ENCODE results near the gene PPARA. TPM values are rescaled to one million over a fixed set of nuclear protein-coding genes. Genes with fewer than 3 reads are reported as not detected.

Gene PPARA
- total and polyA plus RNA-seq, 5 experiments from 2014 or later: 3.5 to 22.6 (median 3.7) TPM

DNA sequence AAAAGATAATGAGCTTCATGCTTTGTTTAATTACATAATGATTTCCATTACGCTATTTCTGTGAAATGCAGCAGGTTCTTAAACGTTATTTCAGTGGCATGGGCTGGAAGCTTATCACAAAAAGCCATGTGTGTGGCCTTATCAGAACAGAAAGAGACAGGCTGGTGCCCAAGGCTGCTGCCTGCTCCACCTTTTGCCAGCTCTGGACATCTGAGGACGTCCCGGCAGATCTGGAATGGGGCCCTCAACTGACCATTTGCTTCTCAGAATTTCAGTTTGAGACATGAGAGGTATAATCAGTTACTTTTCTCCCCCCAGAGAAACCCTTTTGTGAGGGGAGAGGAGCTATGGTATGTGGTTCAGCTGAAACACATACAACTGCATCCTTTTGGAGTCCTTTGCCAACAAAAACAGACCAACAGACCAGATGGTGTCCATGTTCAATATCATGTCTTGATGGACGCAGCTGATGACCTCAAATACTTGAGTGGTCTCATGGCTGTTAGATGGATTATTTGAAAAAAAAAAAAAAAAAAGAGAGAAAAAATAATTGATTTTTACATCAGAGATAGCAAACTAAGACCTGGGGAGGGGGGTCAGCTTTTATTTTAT, 91.2 kb downstream of the PPARA start:
- ATAC-seq (no peak), DNase-seq (no peak)
- Mint-ChIP-seq H3K4me1 (peaks cover 9 to 29% (median 24%) of the 10 kb centered on the region in 4 donors), H3K4me3 (peak overlapping the region in 1 of 10 donors; percentile 24), H3K9me3 (peaks cover 0 to 2% (median 0%) of the 10 kb centered on the region in 9 donors), H3K27me3 (no peaks in the 10 kb centered on the region), H3K36me3 (peaks cover 0 to 25% (median 16%) of the 10 kb centered on the region in 3 donors), H3K27ac (peak overlapping the region in 2 of 10 donors; percentile 22 to 49)
- POLR2A ChIA-PET: interaction anchor here (1.0 kb wide), 1 partner anchor 9 kb away, joined by 4 read pairs; the partner anchor contains the start of gene CDPF1

GRCh38 chr22:46242076-46242475, 91.8 kb downstream of the PPARA start:
- no peak for ATAC-seq
- Mint-ChIP-seq H3K9me3 (peaks cover 0 to 2% (median 0%) of the 10 kb centered on the region in 9 donors), H3K27ac (no peak overlapping the region), H3K4me3 (no peak overlapping the region), H3K4me1 (peaks cover 9 to 34% (median 27%) of the 10 kb centered on the region in 4 donors), H3K36me3 (peaks cover 0 to 24% (median 11%) of the 10 kb centered on the region in 3 donors), H3K27me3 (no peaks in the 10 kb centered on the region)
- DNase-seq: no peak
- POLR2A ChIA-PET: interaction anchor here (1.0 kb wide), 1 partner anchor 8 kb away, joined by 4 read pairs; the partner anchor contains the start of gene CDPF1

GRCh38 chr22:46244771-46245170, 94.4 kb downstream of the PPARA start:
- Mint-ChIP-seq H3K4me1 (peaks cover 6 to 39% (median 27%) of the 10 kb centered on the region in 4 donors), H3K36me3 (peaks cover 0 to 19% (median 4%) of the 10 kb centered on the region in 3 donors), H3K4me3 (no peak overlapping the region), H3K9me3 (no peaks in the 10 kb centered on the region), H3K27me3 (no peaks in the 10 kb centered on the region), H3K27ac (no peak overlapping the region)
- ATAC-seq (no peak), DNase-seq (no peak)
- POLR2A ChIA-PET: no interaction called here

DNA sequence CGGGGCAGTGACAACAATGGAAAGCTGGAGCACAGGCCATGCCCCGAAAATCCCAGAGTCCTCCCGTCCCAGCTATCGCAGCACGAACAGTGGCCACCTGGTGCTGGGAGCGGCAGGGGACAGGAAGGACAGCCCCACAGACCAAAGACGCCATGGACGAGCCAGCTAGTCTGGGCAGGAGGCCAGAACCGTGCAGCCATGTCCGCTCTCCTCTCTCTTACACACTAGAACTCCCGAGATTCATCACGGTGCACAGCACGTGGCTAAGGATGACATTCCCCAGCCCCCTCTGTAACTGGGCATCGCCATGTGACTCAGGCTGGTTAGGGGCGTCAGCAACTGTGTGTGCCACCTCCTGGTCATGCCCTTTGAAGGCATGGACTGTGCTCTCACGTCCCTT, 95.2 kb downstream of the PPARA start:
- DNase-seq (no peak), ATAC-seq (no peak)
- Mint-ChIP-seq H3K36me3 (peaks cover 0 to 19% (median 4%) of the 10 kb centered on the region in 3 donors), H3K9me3 (no peaks in the 10 kb centered on the region), H3K27me3 (no peaks in the 10 kb centered on the region), H3K4me1 (peaks cover 4 to 32% (median 20%) of the 10 kb centered on the region in 4 donors), H3K4me3 (no peak overlapping the region), H3K27ac (no peak overlapping the region)
- POLR2A ChIA-PET: no interaction called here

DNA sequence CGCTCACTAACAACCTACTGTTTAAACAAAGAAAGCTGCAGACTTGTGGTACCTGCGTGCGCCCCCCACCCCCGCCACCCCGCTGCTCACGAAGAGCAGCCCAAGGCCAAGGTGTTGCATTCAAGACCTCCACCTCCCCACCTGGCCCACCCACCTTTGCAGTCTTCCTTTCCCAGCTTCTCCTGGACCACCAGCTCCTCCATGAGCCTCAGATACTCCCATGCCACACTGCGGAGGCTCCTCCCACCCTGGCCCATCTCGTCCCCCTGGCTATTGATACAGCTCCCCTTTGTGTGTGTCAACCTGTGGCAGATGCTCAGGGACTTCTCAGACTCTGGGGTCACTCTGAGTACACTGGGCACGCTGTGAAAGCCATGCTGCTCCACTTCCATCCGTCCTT, 95.9 kb downstream of the PPARA start:
- H3K27ac Mint-ChIP-seq: peak overlapping the region in 2 of 10 donors; percentile 28 to 77
- DNase-seq (no peak), ATAC-seq (no peak)
- H3K36me3 Mint-ChIP-seq: peaks cover 0 to 19% (median 4%) of the 10 kb centered on the region in 3 donors
- POLR2A ChIA-PET: interaction anchor here (0.5 to 1.6 kb wide), 2 partner anchors 7 to 95 kb away, joined by 4 to 6 read pairs; no protein-coding TSS in a partner anchor
- H3K9me3 Mint-ChIP-seq: no peaks in the 10 kb centered on the region
- peaks cover 2 to 34% (median 22%) of the 10 kb centered on the region in 4 donors for H3K4me1 Mint-ChIP-seq
- H3K4me3 Mint-ChIP-seq: no peak overlapping the region
- no peaks in the 10 kb centered on the region for H3K27me3 Mint-ChIP-seq

DNA sequence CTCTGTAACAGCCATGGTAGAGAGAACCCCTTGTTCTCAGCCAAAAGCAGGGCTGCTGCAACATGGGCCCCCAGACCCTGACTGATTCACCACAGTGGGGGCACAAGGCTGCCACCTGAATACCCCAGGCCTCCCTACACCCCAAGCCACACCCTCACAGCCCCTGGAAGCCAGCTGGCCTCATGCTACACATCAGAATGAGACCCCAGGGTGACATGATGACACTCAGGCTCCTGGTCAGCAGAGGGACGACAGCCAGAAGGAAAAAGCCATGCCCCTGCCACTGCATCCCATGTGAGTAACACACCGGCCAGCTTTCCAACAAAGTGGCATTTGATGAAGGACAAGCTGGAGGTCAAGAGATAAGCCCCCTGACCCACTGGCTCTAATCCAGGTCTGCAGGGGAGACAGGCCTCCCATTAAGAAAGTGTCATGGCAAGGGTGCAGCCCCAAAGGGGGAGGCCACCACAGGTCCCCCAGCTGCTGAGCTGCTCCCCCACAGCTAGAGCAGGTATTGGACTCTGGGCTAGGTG, 97.2 kb downstream of the PPARA start:
- H3K27ac Mint-ChIP-seq: no peak overlapping the region
- H3K4me1 Mint-ChIP-seq: peaks cover 6 to 41% (median 30%) of the 10 kb centered on the region in 4 donors
- H3K9me3 Mint-ChIP-seq: no peaks in the 10 kb centered on the region
- POLR2A ChIA-PET: interaction anchor here (1.6 kb wide), 1 partner anchor 9 kb away, joined by 4 read pairs; no protein-coding TSS in a partner anchor
- peaks cover 0 to 19% (median 4%) of the 10 kb centered on the region in 3 donors for H3K36me3 Mint-ChIP-seq
- peak overlapping the region in 2 of 10 donors; percentile 36 to 79 for H3K4me3 Mint-ChIP-seq
- no peak for ATAC-seq
- H3K27me3 Mint-ChIP-seq: no peaks in the 10 kb centered on the region
- DNase-seq: no peak

DNA sequence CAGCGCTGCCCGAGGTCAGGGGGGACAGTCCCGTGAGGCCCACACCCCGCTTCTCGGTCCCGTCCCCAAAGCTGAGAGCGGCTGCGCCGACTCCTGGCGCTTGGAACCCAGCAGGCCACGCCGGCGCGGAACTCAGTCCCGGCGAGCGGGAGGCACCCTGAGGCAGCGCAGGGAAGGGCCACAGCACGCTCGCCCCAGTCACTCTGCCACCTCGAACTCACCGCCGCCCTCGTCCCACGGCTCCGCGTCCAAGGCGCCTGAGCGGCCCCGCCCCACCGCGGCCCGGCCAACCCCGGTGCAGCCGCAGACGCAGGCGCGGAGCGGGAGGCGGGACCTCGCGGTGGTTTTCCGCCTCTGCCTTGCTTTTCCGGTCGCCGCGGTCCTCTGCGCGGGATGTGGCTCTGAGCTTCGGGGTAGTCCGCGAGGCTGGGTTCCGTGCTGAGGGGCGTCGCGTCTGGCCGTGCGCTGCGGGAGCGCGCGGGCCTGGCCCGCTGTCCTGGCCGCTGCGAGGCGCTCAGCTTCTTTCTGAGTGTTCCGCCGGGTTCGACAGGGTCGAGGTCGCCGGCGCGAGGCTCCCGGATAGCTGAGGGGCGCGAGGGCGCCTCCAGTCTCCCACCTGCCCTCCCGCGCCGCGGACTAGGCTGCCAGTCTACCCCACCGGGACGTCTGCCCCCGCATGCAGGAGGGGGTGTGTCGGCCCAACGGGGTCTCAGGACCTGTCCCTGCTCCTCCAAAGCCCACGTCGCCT, 99.9 kb downstream of the PPARA start, which contains the start of gene CDPF1:
TSS of gene CDPF1 (minus strand) at position 259 of the 748 bp plus-strand sequence. CDS start 2,009 bp downstream, outside the sequence.
- POLR2A ChIA-PET: interaction anchor here (0.7 to 2.1 kb wide), 11 partner anchors 9 to 1023 kb away, joined by 3 to 11 read pairs (median 3); partner anchors contain the start of genes GTSE1, PPARA and TTC38
- ATAC-seq: peak; percentile 92 to 95

DNA sequence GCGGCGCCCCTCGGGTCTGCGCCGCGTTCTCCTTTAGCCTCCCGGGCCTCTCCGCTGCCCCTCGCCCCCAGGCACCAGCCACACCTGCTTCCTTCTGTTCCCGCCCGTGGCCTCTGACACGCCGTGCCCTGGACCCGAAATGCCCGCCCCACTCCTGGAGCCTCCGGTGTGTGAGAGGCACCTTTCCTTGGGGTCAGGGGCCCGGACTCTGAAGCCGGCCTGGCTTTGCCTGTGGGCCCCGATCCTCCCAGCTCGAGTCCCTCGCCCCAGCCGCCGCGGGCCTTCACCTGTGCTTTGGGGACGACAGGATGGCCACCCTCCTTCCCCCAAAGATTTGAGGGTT, 100.4 kb downstream of the PPARA start:
- ATAC-seq: no peak
- Mint-ChIP-seq H3K4me1 (peaks cover 6 to 41% (median 30%) of the 10 kb centered on the region in 4 donors), H3K27me3 (no peaks in the 10 kb centered on the region), H3K4me3 (peak overlapping the region; percentile 76 to 91 (median 84)), H3K27ac (peak overlapping the region; percentile 51 to 86 (median 80)), H3K36me3 (peaks cover 0 to 4% (median 0%) of the 10 kb centered on the region in 3 donors), H3K9me3 (no peaks in the 10 kb centered on the region)
- DNase-seq: peak in 1 of 10 donors; percentile 9
- POLR2A ChIA-PET: interaction anchor here (1.0 to 2.1 kb wide), 10 partner anchors 9 to 215 kb away, joined by 3 to 11 read pairs (median 4); partner anchors contain the start of genes GTSE1, PPARA and TTC38

More for the DNA sequence above, 99.9 kb downstream of the PPARA start, which contains the start of gene CDPF1:
- H3K27me3 Mint-ChIP-seq: no peaks in the 10 kb centered on the region
- peak within 1 kb of the TSS; percentile 51 to 87 (median 81) for H3K27ac Mint-ChIP-seq
- peaks cover 6 to 43% (median 32%) of the 10 kb centered on the region in 4 donors for H3K4me1 Mint-ChIP-seq
- peak within 1 kb of the TSS; percentile 76 to 91 (median 84) for H3K4me3 Mint-ChIP-seq
- H3K9me3 Mint-ChIP-seq: no peaks in the 10 kb centered on the region
- DNase-seq: peak; percentile 80 to 91 (median 86)
- peaks cover 0 to 6% (median 0%) of the 10 kb centered on the region in 3 donors for H3K36me3 Mint-ChIP-seq

GRCh38 chr22:46251266-46251665, 100.9 kb downstream of the PPARA start:
- H3K36me3 Mint-ChIP-seq: peaks cover 0 to 3% (median 0%) of the 10 kb centered on the region in 3 donors
- peak overlapping the region; percentile 51 to 87 (median 81) for H3K27ac Mint-ChIP-seq
- DNase-seq (no peak), ATAC-seq (no peak)
- POLR2A ChIA-PET: interaction anchor here (1.1 to 2.1 kb wide), 4 partner anchors 8 to 110 kb away, joined by 3 to 7 read pairs (median 4); partner anchors contain the start of gene TTC38
- peaks cover 0 to under 1% (median 0%) of the 10 kb centered on the region in 9 donors for H3K9me3 Mint-ChIP-seq
- H3K4me3 Mint-ChIP-seq: peak overlapping the region; percentile 76 to 91 (median 84)
- no peaks in the 10 kb centered on the region for H3K27me3 Mint-ChIP-seq
- peaks cover 6 to 38% (median 29%) of the 10 kb centered on the region in 4 donors for H3K4me1 Mint-ChIP-seq

GRCh38 chr22:46251816-46252380, 101.6 kb downstream of the PPARA start:
- Mint-ChIP-seq H3K27ac (peak overlapping the region in 5 of 10 donors; percentile 12 to 81 (median 78)), H3K4me3 (peak overlapping the region in 7 of 10 donors; percentile 82 to 91 (median 83)), H3K4me1 (peaks cover 6 to 33% (median 26%) of the 10 kb centered on the region in 4 donors), H3K9me3 (peaks cover 0 to 7% (median 0%) of the 10 kb centered on the region in 9 donors), H3K36me3 (peaks cover 0 to 2% (median 0%) of the 10 kb centered on the region in 3 donors), H3K27me3 (no peaks in the 10 kb centered on the region)
- no peak for ATAC-seq
- POLR2A ChIA-PET: interaction anchor here (1.5 kb wide), 1 partner anchor 16 kb away, joined by 3 read pairs; the partner anchor contains the start of gene TTC38
- DNase-seq: no peak

- no peak overlapping the region for H3K4me3 Mint-ChIP-seq
- H3K9me3 Mint-ChIP-seq: peaks cover 0 to 37% (median 5%) of the 10 kb centered on the region in 9 donors
- peaks cover 16 to 28% (median 24%) of the 10 kb centered on the region in 5 donors for H3K27me3 Mint-ChIP-seq
- H3K36me3 Mint-ChIP-seq: peaks cover 0 to 13% (median 5%) of the 10 kb centered on the region in 3 donors
- ATAC-seq (no peak), DNase-seq (no peak)
- POLR2A ChIA-PET: no interaction called here
- no peak overlapping the region for H3K27ac Mint-ChIP-seq
- peaks cover 2 to 8% (median 6%) of the 10 kb centered on the region in 4 donors for H3K4me1 Mint-ChIP-seq
These were observed 106.1 kb downstream of the PPARA start for GRCh38 chr22:46256358-46256958.
